IMR-90 (cell line): ENCODE data around the gene BEGAIN. TPM values are rescaled to one million over a fixed set of nuclear protein-coding genes. Genes with fewer than 3 reads are reported as not detected.

Experiments used
- ATAC-seq: fragments of 200-7000 bp; cut with Tn5 transposase; 2 replicates; pipeline ENCODE4 v1.9.1; 2020; ENCODE audit warnings: low read depth, mild to moderate bottlenecking, moderate library complexity
- BruUV-seq: library from RNA; stranded (reverse); fragments of 400-500 nt; replicated peaks from 2 replicates; lab custom pipeline; 2021; lab: Mats Ljungman, UMichigan
- CTCF ChIA-PET: fragments of 300-600 bp; formaldehyde crosslinking; extraction: SDS; loops from one replicate; lab custom pipeline; 2021; ENCODE audit warnings: antibody characterized with exemption; lab: Yijun Ruan, JAX
- POLR2A ChIA-PET: fragments of 300-600 bp; sonication (Branson Sonifier 250); formaldehyde crosslinking; loops from one replicate; lab custom pipeline; 2022; ENCODE audit warnings: antibody characterized with exemption; ENCODE audit not compliant: unreplicated experiment; lab: Charles Lee
- DNase-seq: peaks from one replicate; pipeline ENCODE4 v3.0.0; 2013
- H2AFZ ChIP-seq: replicated peaks from 2 replicates; pipeline ENCODE3; 2013; ENCODE audit warnings: low read length, mild to moderate bottlenecking; ENCODE audit not compliant: poor library complexity
- H2AK5ac ChIP-seq: 2 replicates; pipeline ENCODE4 v1.6.1; 2013; ENCODE audit warnings: low read depth, low read length, inconsistent platforms
- H2AK9ac ChIP-seq: replicated peaks from 2 replicates; pipeline ENCODE3; 2013; ENCODE audit warnings: mild to moderate bottlenecking, low read depth, low read length, moderate library complexity; ENCODE audit not compliant: poor library complexity
- H2BK120ac ChIP-seq: 2 replicates; pipeline ENCODE4 v1.6.1; 2013; ENCODE audit warnings: low read depth, low read length, inconsistent platforms
- H2BK15ac ChIP-seq: 3 replicates; pipeline ENCODE4 v1.6.1; 2013; ENCODE audit warnings: low read depth, low read length, inconsistent platforms
- H2BK20ac ChIP-seq: 2 replicates; pipeline ENCODE4 v1.6.1; 2013; ENCODE audit warnings: low read depth, mild to moderate bottlenecking, inconsistent platforms, low read length, moderate library complexity
- H2BK5ac ChIP-seq: 2 replicates; pipeline ENCODE4 v1.6.1; 2013; ENCODE audit warnings: mild to moderate bottlenecking, low read depth, low read length, inconsistent platforms; ENCODE audit not compliant: poor library complexity, severe bottlenecking
- H3K14ac ChIP-seq: replicated peaks from 2 replicates; pipeline ENCODE4 v1.6.1; 2013; ENCODE audit warnings: low read depth, low read length, inconsistent platforms
- H3K18ac ChIP-seq: 2 replicates; pipeline ENCODE4 v1.6.1; 2013; ENCODE audit warnings: low read depth, low read length, control low read depth
- H3K23ac ChIP-seq: 2 replicates; pipeline ENCODE4 v1.6.1; 2013; ENCODE audit warnings: low read depth, low read length, inconsistent platforms
- H3K27ac ChIP-seq: 2 replicates; pipeline ENCODE4 v1.5.1; 2013; ENCODE audit warnings: mild to moderate bottlenecking, control low read depth, low read length; ENCODE audit not compliant: insufficient read depth
- H3K27me3 ChIP-seq: 2 replicates; pipeline ENCODE4 v1.6.1; 2013; ENCODE audit warnings: low read length; ENCODE audit not compliant: control insufficient read depth, insufficient read depth
- H3K36me3 ChIP-seq: 2 replicates; pipeline ENCODE4 v1.6.1; 2013; ENCODE audit warnings: low read length, mixed read lengths; ENCODE audit not compliant: control insufficient read depth, insufficient read depth
- H3K4ac ChIP-seq: 2 replicates; pipeline ENCODE4 v1.6.1; 2013; ENCODE audit warnings: low read depth, low read length, inconsistent platforms
- H3K4me1 ChIP-seq: 2 replicates; pipeline ENCODE4 v1.6.1; 2013; ENCODE audit warnings: low read length, mixed read lengths; ENCODE audit not compliant: control insufficient read depth, insufficient read depth
- H3K4me2 ChIP-seq: 2 replicates; pipeline ENCODE4 v1.6.1; 2013; ENCODE audit warnings: low read depth, mild to moderate bottlenecking, control low read depth, low read length, moderate library complexity
- H3K4me3 ChIP-seq: 2 replicates; pipeline ENCODE4 v1.5.1; 2013; ENCODE audit warnings: low read depth, mild to moderate bottlenecking, control low read depth, low read length, moderate library complexity; ENCODE audit not compliant: insufficient read depth
- H3K56ac ChIP-seq: 2 replicates; pipeline ENCODE4 v1.6.1; 2013; ENCODE audit warnings: low read length, inconsistent platforms; ENCODE audit not compliant: insufficient read depth; ENCODE audit errors: extremely low read depth
- H3K79me1 ChIP-seq, 2 experiments: 2 replicates each; pipeline ENCODE4 v1.6.1; 2013; ENCODE audit warnings: low read length in 2 of 2, inconsistent platforms in 1 of 2, low read depth in 1 of 2
- H3K9ac ChIP-seq: 2 replicates; pipeline ENCODE4 v1.6.1; 2013; ENCODE audit warnings: low read depth, low read length, control low read depth
- H3K9me1 ChIP-seq: 2 replicates; pipeline ENCODE4 v1.6.1; 2013; ENCODE audit warnings: low read length, inconsistent platforms; ENCODE audit not compliant: insufficient read depth
- H3K9me3 ChIP-seq: 2 replicates; pipeline ENCODE4 v1.6.1; 2013; ENCODE audit warnings: low read length; ENCODE audit not compliant: control insufficient read depth, insufficient read depth
- H4K20me1 ChIP-seq: 2 replicates; pipeline ENCODE4 v1.6.1; 2013; ENCODE audit warnings: low read length, inconsistent platforms; ENCODE audit not compliant: insufficient read depth
- H4K5ac ChIP-seq: 2 replicates; pipeline ENCODE4 v1.6.1; 2013; ENCODE audit warnings: mild to moderate bottlenecking, low read depth, low read length, control low read depth
- H4K8ac ChIP-seq, 2 experiments: 2 replicates each; pipeline ENCODE4 v1.6.1; 2013; ENCODE audit warnings: low read depth in 2 of 2, low read length in 2 of 2, control low read depth in 1 of 2, inconsistent platforms in 1 of 2
- H4K91ac ChIP-seq: 2 replicates; pipeline ENCODE4 v1.6.1; 2013; ENCODE audit warnings: low read depth, low read length, inconsistent platforms; ENCODE audit not compliant: insufficient read depth
- BHLHE40 ChIP-seq: fragments of 150-350 bp; IDR thresholded peaks from 2 replicates; pipeline ENCODE4 v1.6.1; 2016; ENCODE audit warnings: mild to moderate bottlenecking, low read depth, low read length
- CEBPB ChIP-seq: IDR thresholded peaks from 2 replicates; pipeline ENCODE4 v1.6.1; 2012; ENCODE audit warnings: low read depth, low read length, improper control_type of control experiment
- CHD1 ChIP-seq: IDR thresholded peaks from 2 replicates; pipeline ENCODE4 v1.6.1; 2012; ENCODE audit warnings: low read depth, low read length, improper control_type of control experiment
- ELK1 ChIP-seq: fragments of 150-350 bp; IDR thresholded peaks from 2 replicates; pipeline ENCODE4 v1.6.1; 2016; ENCODE audit warnings: low read depth, mild to moderate bottlenecking, low read length, moderate library complexity, borderline replicate concordance
- FOS ChIP-seq: fragments of 150-350 bp; IDR thresholded peaks from 2 replicates; pipeline ENCODE4 v1.6.1; 2016; ENCODE audit warnings: low read depth, low read length
- MAFK ChIP-seq: IDR thresholded peaks from 2 replicates; pipeline ENCODE4 v1.6.1; 2012; ENCODE audit warnings: low read depth, low read length, improper control_type of control experiment
- MAZ ChIP-seq: IDR thresholded peaks from 2 replicates; pipeline ENCODE4 v1.6.1; 2012; ENCODE audit warnings: low read depth, mild to moderate bottlenecking, low read length, improper control_type of control experiment, moderate library complexity, borderline replicate concordance
- MXI1 ChIP-seq: IDR thresholded peaks from 2 replicates; pipeline ENCODE4 v1.6.1; 2012; ENCODE audit warnings: low read depth, mild to moderate bottlenecking, low read length, moderate library complexity, borderline replicate concordance
- NFE2L2 ChIP-seq: fragments of 150-350 bp; IDR thresholded peaks from 2 replicates; pipeline ENCODE4 v1.6.1; 2016; ENCODE audit warnings: low read depth, mild to moderate bottlenecking, low read length
- POLR2A ChIP-seq: IDR thresholded peaks from 2 replicates; pipeline ENCODE4 v1.6.1; 2012; ENCODE audit warnings: mild to moderate bottlenecking, low read depth, low read length
- RAD21 ChIP-seq: IDR thresholded peaks from 2 replicates; pipeline ENCODE4 v1.6.1; 2012; ENCODE audit warnings: low read length, improper control_type of control experiment
- RCOR1 ChIP-seq: IDR thresholded peaks from 2 replicates; pipeline ENCODE4 v1.6.1; 2012; ENCODE audit warnings: mild to moderate bottlenecking, low read length, improper control_type of control experiment; ENCODE audit not compliant: insufficient replicate concordance
- RFX5 ChIP-seq: IDR thresholded peaks from 2 replicates; pipeline ENCODE4 v1.8.0; 2012; ENCODE audit warnings: low read depth, mild to moderate bottlenecking, low read length, moderate library complexity
- SMC3 ChIP-seq: fragments of 150-350 bp; IDR thresholded peaks from 2 replicates; pipeline ENCODE4 v1.6.1; 2016; ENCODE audit warnings: low read depth, mild to moderate bottlenecking, antibody characterized with exemption, low read length, moderate library complexity
- USF2 ChIP-seq: fragments of 150-350 bp; IDR thresholded peaks from 2 replicates; pipeline ENCODE4 v1.6.1; 2017; ENCODE audit warnings: mild to moderate bottlenecking, antibody characterized with exemption, low read length, low read depth
- WGBS, 2 experiments: methylation state at CpG; one replicate each; pipeline versions ENCODE4 v1.1.5 to v1.1.7; 2013; ENCODE audit warnings: missing lambda C conversion rate in 2 of 2; ENCODE audit not compliant: insufficient read length in 1 of 2; ENCODE audit errors: extremely low coverage in 2 of 2; 5-methylcytosine and 5-hydroxymethylcytosine counted together
- dilution Hi-C: fragments of 300-500 bp; cut with HindIII; formaldehyde crosslinking; loops from one replicate; pipeline ENCODE4 v1.14.3; 2018; ENCODE audit warnings: low sequenced_read_pairs; ENCODE audit not compliant: unreplicated experiment
- in situ Hi-C: fragments of 300-500 bp; cut with MboI; formaldehyde crosslinking; loops from 3 replicates; pipeline ENCODE4 v1.14.3; 2019; ENCODE audit warnings: low sequenced_read_pairs, inconsistent platforms, mixed read lengths
- intact Hi-C: fragments of 100-400 bp; cut with micrococcal nuclease; formaldehyde crosslinking; loops from 2 replicates; pipeline ENCODE4 v1.10.0; 2022
- polyA plus RNA-seq, 3 experiments: library from polyadenylated mRNA; depleted of rRNA; stranded (reverse); fragments of >200 nt; gene quantifications; 2 replicates each; pipeline ENCODE4 v1.2.3, GENCODE V29; 2012; ENCODE audit warnings: low replicate concordance in 1 of 3
- total RNA-seq: library from RNA; depleted of rRNA; stranded (reverse); fragments of >200 nt; gene quantifications from 2 replicates; pipeline ENCODE4 v1.2.3, GENCODE V29; 2012
- TF ChIP-seq, protein P1 (sequence below): conservative IDR thresholded peaks from 2 replicates; pipeline ENCODE4 v1.5.1; 2012; ENCODE audit warnings: mild to moderate bottlenecking, low read depth, low read length, improper control_type of control experiment

BEGAIN gene
- total and polyA plus RNA-seq, 2 of the 4 experiments (the other 2 are of a cell fraction): 0.18 to 0.99 TPM

GRCh38 chr14:100539766-100540140 lies 47.5 kb downstream of the BEGAIN start:
- intact Hi-C loops: no loop called here
- no peak overlapping the region for H3K18ac ChIP-seq
- dilution Hi-C loops: no loop called here
- no TSS peak for BruUV-seq
- POLR2A ChIA-PET: no interaction called here
- H2BK5ac ChIP-seq: no peak overlapping the region
- H2BK20ac ChIP-seq: no peak overlapping the region
- H4K5ac ChIP-seq: no peak overlapping the region
- no peaks in the 10 kb centered on the region for H3K79me1 ChIP-seq
- no peak overlapping the region for H4K8ac ChIP-seq
- H3K23ac ChIP-seq: no peak overlapping the region
- H2AK9ac ChIP-seq: no peak overlapping the region
- DNase-seq (no peak), ATAC-seq (no peak)
- H3K9ac ChIP-seq: no peak overlapping the region
- no peak overlapping the region for H3K4me3 ChIP-seq
- H3K27me3 ChIP-seq: peaks cover 3% of the 10 kb centered on the region; the same call in 1 of the 2 replicates
- H3K56ac ChIP-seq: no peak overlapping the region
- no peaks in the 10 kb centered on the region for H3K4me1 ChIP-seq
- in situ Hi-C loops: no loop called here
- no peak overlapping the region for H2BK15ac ChIP-seq
- no peak overlapping the region for H4K91ac ChIP-seq
- 92% methylated on average over 10 of the region's 13 CpGs; no CpG with 5 or more reads in 1 of the 2 experiments for WGBS, 2 experiments
- no peaks in the 10 kb centered on the region for H3K36me3 ChIP-seq
- H2AFZ ChIP-seq: no peak overlapping the region
- H3K27ac ChIP-seq: no peak overlapping the region
- H4K20me1 ChIP-seq: no peaks in the 10 kb centered on the region
- no peaks in the 10 kb centered on the region for H3K9me1 ChIP-seq
- no peak overlapping the region for H3K4me2 ChIP-seq
- H3K4ac ChIP-seq: no peak overlapping the region
- CTCF ChIA-PET: no interaction called here
- no peak overlapping the region for H2AK5ac ChIP-seq
- no peak overlapping the region for H2BK120ac ChIP-seq
- TF ChIP-seq MAZ (no peak), CHD1 (no peak), CEBPB (no peak), RCOR1 (no peak), NFE2L2 (no peak), MXI1 (no peak), USF2 (no peak), RFX5 (no peak), ELK1 (no peak), RAD21 (no peak), FOS (no peak), POLR2A (no peak), BHLHE40 (no peak), SMC3 (no peak), MAFK (no peak)
- TF ChIP-seq, protein P1, sequence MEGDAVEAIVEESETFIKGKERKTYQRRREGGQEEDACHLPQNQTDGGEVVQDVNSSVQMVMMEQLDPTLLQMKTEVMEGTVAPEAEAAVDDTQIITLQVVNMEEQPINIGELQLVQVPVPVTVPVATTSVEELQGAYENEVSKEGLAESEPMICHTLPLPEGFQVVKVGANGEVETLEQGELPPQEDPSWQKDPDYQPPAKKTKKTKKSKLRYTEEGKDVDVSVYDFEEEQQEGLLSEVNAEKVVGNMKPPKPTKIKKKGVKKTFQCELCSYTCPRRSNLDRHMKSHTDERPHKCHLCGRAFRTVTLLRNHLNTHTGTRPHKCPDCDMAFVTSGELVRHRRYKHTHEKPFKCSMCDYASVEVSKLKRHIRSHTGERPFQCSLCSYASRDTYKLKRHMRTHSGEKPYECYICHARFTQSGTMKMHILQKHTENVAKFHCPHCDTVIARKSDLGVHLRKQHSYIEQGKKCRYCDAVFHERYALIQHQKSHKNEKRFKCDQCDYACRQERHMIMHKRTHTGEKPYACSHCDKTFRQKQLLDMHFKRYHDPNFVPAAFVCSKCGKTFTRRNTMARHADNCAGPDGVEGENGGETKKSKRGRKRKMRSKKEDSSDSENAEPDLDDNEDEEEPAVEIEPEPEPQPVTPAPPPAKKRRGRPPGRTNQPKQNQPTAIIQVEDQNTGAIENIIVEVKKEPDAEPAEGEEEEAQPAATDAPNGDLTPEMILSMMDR: no peak
- H3K14ac ChIP-seq: no peak overlapping the region
- no peaks in the 10 kb centered on the region for H3K9me3 ChIP-seq
